ENCODE measurements around the gene SLC22A14.

DNA sequence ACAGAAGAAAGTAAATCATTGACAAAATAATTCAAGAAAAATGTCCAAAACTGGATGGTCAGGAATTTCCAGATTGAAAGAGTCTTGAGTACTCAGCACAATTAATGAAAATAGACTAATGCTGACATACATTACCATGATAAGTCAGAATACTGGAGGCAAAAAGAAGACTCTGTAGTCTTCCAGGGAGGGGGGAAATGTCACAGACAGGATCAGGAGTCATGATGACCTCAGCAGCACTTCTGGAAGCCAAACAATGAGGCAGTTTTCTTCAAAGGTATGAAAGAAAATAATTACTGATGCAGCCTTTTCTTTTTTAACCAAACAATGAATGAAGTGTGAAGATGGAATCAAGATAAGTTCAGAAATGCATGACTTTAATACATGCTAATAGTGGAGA lies 46.6 kb upstream of the SLC22A14 start:
- TF ChIP-seq, protein P1, sequence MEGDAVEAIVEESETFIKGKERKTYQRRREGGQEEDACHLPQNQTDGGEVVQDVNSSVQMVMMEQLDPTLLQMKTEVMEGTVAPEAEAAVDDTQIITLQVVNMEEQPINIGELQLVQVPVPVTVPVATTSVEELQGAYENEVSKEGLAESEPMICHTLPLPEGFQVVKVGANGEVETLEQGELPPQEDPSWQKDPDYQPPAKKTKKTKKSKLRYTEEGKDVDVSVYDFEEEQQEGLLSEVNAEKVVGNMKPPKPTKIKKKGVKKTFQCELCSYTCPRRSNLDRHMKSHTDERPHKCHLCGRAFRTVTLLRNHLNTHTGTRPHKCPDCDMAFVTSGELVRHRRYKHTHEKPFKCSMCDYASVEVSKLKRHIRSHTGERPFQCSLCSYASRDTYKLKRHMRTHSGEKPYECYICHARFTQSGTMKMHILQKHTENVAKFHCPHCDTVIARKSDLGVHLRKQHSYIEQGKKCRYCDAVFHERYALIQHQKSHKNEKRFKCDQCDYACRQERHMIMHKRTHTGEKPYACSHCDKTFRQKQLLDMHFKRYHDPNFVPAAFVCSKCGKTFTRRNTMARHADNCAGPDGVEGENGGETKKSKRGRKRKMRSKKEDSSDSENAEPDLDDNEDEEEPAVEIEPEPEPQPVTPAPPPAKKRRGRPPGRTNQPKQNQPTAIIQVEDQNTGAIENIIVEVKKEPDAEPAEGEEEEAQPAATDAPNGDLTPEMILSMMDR (IDR thresholded peaks at IDR 0.05), result no peak
- TF ChIP-seq EP300 (IDR thresholded peaks at IDR 0.05), result no peak
- TF ChIP-seq POLR2A (IDR thresholded peaks at IDR 0.05), result no peak
